K562 (cell line): ENCODE measurements around the gene SACS. TPM values are rescaled to one million over a fixed set of nuclear protein-coding genes. Genes with fewer than 3 reads are reported as not detected.

Source experiments
- ATAC-seq: fragments of 200-7000 bp; cut with Tn5 transposase; 3 replicates; pipeline ENCODE4 v1.9.1; 2020; ENCODE audit warnings: moderate library complexity
- BruUV-seq: library from RNA; stranded (reverse); fragments of 400-500 nt; replicated peaks from 2 replicates; lab custom pipeline; 2021; lab: Mats Ljungman, UMichigan
- CTCF ChIA-PET: fragments of 300-600 bp; formaldehyde crosslinking; extraction: SDS; loops from one replicate; lab custom pipeline; 2021; ENCODE audit warnings: low intra/inter-chr PET ratio; lab: Yijun Ruan, JAX
- POLR2A ChIA-PET: fragments of 300-600, 350-650 bp; sonication (Branson Sonifier 250); formaldehyde crosslinking; extraction: SDS; loops from one replicate; lab custom pipeline; 2021; ENCODE audit warnings: antibody characterized with exemption, inconsistent platforms; lab: Yijun Ruan, JAX
- DNase-seq, 4 experiments: peaks; one replicate each; pipeline versions ENCODE4 v3.0.0 to v3.0.0-alpha.2; 2011 to 2018; ENCODE audit warnings: low spot score in 3 of 4, mixed read lengths in 3 of 4; ENCODE audit errors: extremely low read depth in 1 of 4
- FAIRE-seq: peaks from 2 replicates; lab custom pipeline; 2011; peaks lifted over from hg19 to GRCh38; lab: Jason Lieb, UNC
- H2AFZ ChIP-seq: 2 replicates; pipeline ENCODE4 v1.6.0; 2011; ENCODE audit warnings: low read depth, low read length, control low read depth, inconsistent platforms
- H3K27ac ChIP-seq: fragments of 200-600 bp; 3 replicates; pipeline ENCODE4 v1.8.0; 2011; ENCODE audit warnings: low read depth, mild to moderate bottlenecking, control low read depth, inconsistent platforms, low read length, moderate library complexity, mixed read lengths; ENCODE audit errors: extremely low read depth
- H3K27me3 ChIP-seq, 2 experiments: fragments of 300-600 bp in 1 of 2; 2 replicates in 1 of 2; 3 replicates in 1 of 2; pipeline versions ENCODE4 v1.6.0 to v1.8.0; 2011; ENCODE audit warnings: inconsistent platforms in 2 of 2, low read length in 2 of 2, mild to moderate bottlenecking in 1 of 2, mixed read lengths in 1 of 2, moderate library complexity in 1 of 2; ENCODE audit not compliant: control insufficient read depth in 2 of 2, insufficient read depth in 2 of 2
- H3K36me3 ChIP-seq: fragments of 300-600 bp; 3 replicates; pipeline ENCODE4 v1.8.0; 2011; ENCODE audit warnings: mild to moderate bottlenecking, low read length, inconsistent platforms; ENCODE audit not compliant: control insufficient read depth, insufficient read depth
- H3K4me1 ChIP-seq, 2 experiments: fragments of 200-600 bp in 1 of 2; replicated peaks in 1 of 2; 2 replicates in 1 of 2; 3 replicates in 1 of 2; pipeline versions ENCODE4 v1.5.1 to v1.8.0; 2011; ENCODE audit warnings: inconsistent platforms in 2 of 2, low read length in 2 of 2, mild to moderate bottlenecking in 1 of 2, mixed read lengths in 1 of 2, moderate library complexity in 1 of 2; ENCODE audit not compliant: control insufficient read depth in 2 of 2, insufficient read depth in 2 of 2
- H3K4me2 ChIP-seq: 2 replicates; pipeline ENCODE4 v1.6.1; 2011; ENCODE audit warnings: low read length, control low read depth, inconsistent platforms, mixed read lengths; ENCODE audit not compliant: insufficient read depth
- H3K4me3 ChIP-seq: fragments of 200-600 bp; sonication (generic), shearing (Covaris generic); 2 replicates; pipeline ENCODE4 v1.5.1; 2016; ENCODE audit warnings: control low read depth, inconsistent platforms
- H3K79me2 ChIP-seq: fragments of 200-600 bp; 3 replicates; pipeline ENCODE4 v1.8.0; 2011; ENCODE audit warnings: low read length, inconsistent platforms; ENCODE audit not compliant: control insufficient read depth, insufficient read depth
- H3K9ac ChIP-seq, 2 experiments: 2 replicates each; pipeline versions ENCODE4 v1.6.0 to v1.6.1; 2011; ENCODE audit warnings: low read depth in 2 of 2, low read length in 2 of 2, control low read depth in 1 of 2, inconsistent platforms in 1 of 2, mild to moderate bottlenecking in 1 of 2, mixed read lengths in 1 of 2; ENCODE audit not compliant: insufficient read depth in 1 of 2
- H3K9me1 ChIP-seq: one replicate; pipeline ENCODE4 v1.6.0; 2011; ENCODE audit warnings: inconsistent platforms, mild to moderate bottlenecking, low read length, moderate library complexity; ENCODE audit not compliant: control insufficient read depth, insufficient read depth
- H3K9me3 ChIP-seq: replicated peaks from 2 replicates; pipeline ENCODE4 v1.5.1; 2011; ENCODE audit warnings: low read depth, low read length, inconsistent platforms; ENCODE audit not compliant: control insufficient read depth, insufficient read depth
- H4K20me1 ChIP-seq: replicated peaks from 2 replicates; pipeline ENCODE4 v1.6.1; 2011; ENCODE audit warnings: low read length, inconsistent platforms, mixed read lengths; ENCODE audit not compliant: control insufficient read depth, insufficient read depth
- BRF1 ChIP-seq: IDR thresholded peaks from 3 replicates; pipeline ENCODE4 v1.6.1; 2011; ENCODE audit warnings: borderline replicate concordance, mild to moderate bottlenecking; ENCODE audit not compliant: insufficient read length; ENCODE audit errors: extremely low read depth
- ETV1 ChIP-seq: fragments of 450-650 bp; conservative IDR thresholded peaks from 2 replicates; pipeline ENCODE4 v1.6.1; 2016; ENCODE audit warnings: missing genetic modification characterization, control low read depth, low read depth, missing compliant biosample characterization
- FUS ChIP-seq: fragments of 200-400 bp; formaldehyde crosslinking; optimal IDR thresholded peaks from 2 replicates; pipeline ENCODE3; 2017; ENCODE audit warnings: low read depth, low read length
- HIVEP1 ChIP-seq: fragments of 250-450 bp; sonication (Bioruptor Pico); IDR thresholded peaks from 2 replicates; pipeline ENCODE4 v1.4.0; 2020; ENCODE audit warnings: mild to moderate bottlenecking
- HNRNPL ChIP-seq: fragments of 200-400 bp; formaldehyde crosslinking; IDR thresholded peaks from 2 replicates; pipeline ENCODE4 v1.6.1; 2017; ENCODE audit warnings: low read depth, mild to moderate bottlenecking, low read length
- HNRNPUL1 ChIP-seq: fragments of 200-400 bp; formaldehyde crosslinking; IDR thresholded peaks from 2 replicates; pipeline ENCODE4 v1.6.1; 2017; ENCODE audit warnings: low read length
- JUN ChIP-seq, 2 experiments: sonication (generic) in 1 of 2; formaldehyde crosslinking in 1 of 2; IDR thresholded peaks; 2 replicates each; pipeline versions ENCODE4 v1.6.1 to v1.8.0; 2012 to 2022; ENCODE audit warnings: borderline replicate concordance in 2 of 2, mild to moderate bottlenecking in 2 of 2, improper control_type of control experiment in 1 of 2, low read depth in 1 of 2, low read length in 1 of 2, missing genetic modification reagents in 1 of 2
- JUND ChIP-seq, 2 experiments: IDR thresholded peaks; 2 replicates in 1 of 2; 3 replicates in 1 of 2; pipeline ENCODE4 v1.6.1; 2011; ENCODE audit warnings: borderline replicate concordance in 2 of 2, low read depth in 2 of 2, low read length in 2 of 2, improper control_type of control experiment in 1 of 2, missing biosample characterization in 1 of 2, missing genetic modification characterization in 1 of 2, missing genetic modification reagents in 1 of 2
- KAT7 ChIP-seq: sonication (generic); formaldehyde crosslinking; IDR thresholded peaks from 2 replicates; pipeline ENCODE4 v1.8.0; 2022; ENCODE audit warnings: missing genetic modification reagents, mild to moderate bottlenecking, borderline replicate concordance
- MECOM ChIP-seq: fragments of 250-450 bp; sonication (Bioruptor Pico); IDR thresholded peaks from 2 replicates; pipeline ENCODE4 v1.8.0; 2022; ENCODE audit warnings: inconsistent platforms
- MYBL2 ChIP-seq, 2 experiments: fragments of 450-650 bp in 1 of 2; sonication (generic) in 1 of 2; formaldehyde crosslinking in 1 of 2; IDR thresholded peaks; 2 replicates each; pipeline versions ENCODE4 v1.6.1 to v1.8.1; 2017 to 2022; ENCODE audit warnings: borderline replicate concordance in 1 of 2, inconsistent platforms in 1 of 2, low read depth in 1 of 2, mild to moderate bottlenecking in 1 of 2, missing genetic modification reagents in 1 of 2, moderate library complexity in 1 of 2
- POLR2AphosphoS2 ChIP-seq: IDR thresholded peaks from 2 replicates; pipeline ENCODE4 v1.6.1; 2012; ENCODE audit warnings: low read length, improper control_type of control experiment
- POLR2H ChIP-seq: IDR thresholded peaks from 2 replicates; pipeline ENCODE4 v1.6.1; 2016; ENCODE audit warnings: missing genetic modification characterization, low read depth, mild to moderate bottlenecking, control low read depth, missing compliant biosample characterization, moderate library complexity
- PRMT5 ChIP-seq: sonication (generic); formaldehyde crosslinking; IDR thresholded peaks from 2 replicates; pipeline ENCODE4 v1.5.0; 2020; ENCODE audit warnings: missing genetic modification reagents
- ZNF398 ChIP-seq: fragments of 250-450 bp; sonication (Bioruptor Pico); IDR thresholded peaks from 2 replicates; pipeline ENCODE4 v1.8.0; 2021; ENCODE audit warnings: moderate library complexity, mild to moderate bottlenecking, inconsistent platforms
- ZNF76 ChIP-seq: fragments of 250-450 bp; sonication (Bioruptor Pico); IDR thresholded peaks from 2 replicates; pipeline ENCODE4 v1.4.0; 2020; ENCODE audit warnings: mild to moderate bottlenecking, moderate library complexity, borderline replicate concordance
- ZNF79 ChIP-seq: fragments of 250-450 bp; sonication (Bioruptor Pico); IDR thresholded peaks from 2 replicates; pipeline ENCODE4 v1.4.0; 2020; ENCODE audit warnings: low read depth, mild to moderate bottlenecking, moderate library complexity
- WGBS: fragments of 100-300 bp; shearing (Covaris generic); methylation state at CpG from one replicate; pipeline ENCODE4 v1.1.6; 2016; ENCODE audit warnings: low coverage, mixed read lengths; ENCODE audit not compliant: insufficient coverage; ENCODE audit errors: missing lambda C conversion rate; 5-methylcytosine and 5-hydroxymethylcytosine counted together
- in situ Hi-C: fragments of 300-500 bp; cut with MboI; formaldehyde crosslinking; loops from 4 replicates; pipeline ENCODE4 v1.15.0; 2018; ENCODE audit warnings: inconsistent platforms, mixed read lengths
- intact Hi-C: fragments of 100-400 bp; cut with micrococcal nuclease; formaldehyde crosslinking; loops from 2 replicates; pipeline ENCODE4 v1.14.2; 2022
- polyA plus RNA-seq, 8 experiments: library from polyadenylated mRNA; depleted of rRNA in 4 of 8; stranded (reverse) in 5 of 8; unstranded in 3 of 8; fragments of >200 nt; fragmentation: Nextera tagmentation in 2 of 8; fragmentation: Illumina TruSeq in 1 of 8; extraction: Ambion mirVana in 2 of 8; extraction: Trizol in 1 of 8; gene quantifications; 2 replicates each; pipeline versions ENCODE4 v1.2.1 to v1.2.3, GENCODE V29; 2011 to 2014; ENCODE audit warnings: inconsistent platforms in 1 of 8, missing spikeins in 1 of 8
- total RNA-seq, 7 experiments: library from RNA; depleted of rRNA in 6 of 7; stranded (reverse); fragments of >200 nt in 6 of 7; fragmentation: Illumina TruSeq in 2 of 7; extraction: Trizol in 2 of 7; gene quantifications; 2 replicates each; pipeline versions ENCODE4 v1.2.1 to v1.2.3, GENCODE V29; 2011 to 2021; ENCODE audit warnings: low replicate concordance in 1 of 7
- TF ChIP-seq, protein P1 (sequence below): fragments of 450-650 bp; conservative IDR thresholded peaks from 2 replicates; pipeline ENCODE4 v1.6.1; 2016; ENCODE audit warnings: missing genetic modification characterization, low read depth, mild to moderate bottlenecking, missing compliant biosample characterization, moderate library complexity

SACS gene
- total and polyA plus RNA-seq, 9 of the 15 experiments (the other 6 are each of a cell fraction or from before 2014, with no cell fraction given): 4.7 to 28.2 (median 18.9) TPM

DNA sequence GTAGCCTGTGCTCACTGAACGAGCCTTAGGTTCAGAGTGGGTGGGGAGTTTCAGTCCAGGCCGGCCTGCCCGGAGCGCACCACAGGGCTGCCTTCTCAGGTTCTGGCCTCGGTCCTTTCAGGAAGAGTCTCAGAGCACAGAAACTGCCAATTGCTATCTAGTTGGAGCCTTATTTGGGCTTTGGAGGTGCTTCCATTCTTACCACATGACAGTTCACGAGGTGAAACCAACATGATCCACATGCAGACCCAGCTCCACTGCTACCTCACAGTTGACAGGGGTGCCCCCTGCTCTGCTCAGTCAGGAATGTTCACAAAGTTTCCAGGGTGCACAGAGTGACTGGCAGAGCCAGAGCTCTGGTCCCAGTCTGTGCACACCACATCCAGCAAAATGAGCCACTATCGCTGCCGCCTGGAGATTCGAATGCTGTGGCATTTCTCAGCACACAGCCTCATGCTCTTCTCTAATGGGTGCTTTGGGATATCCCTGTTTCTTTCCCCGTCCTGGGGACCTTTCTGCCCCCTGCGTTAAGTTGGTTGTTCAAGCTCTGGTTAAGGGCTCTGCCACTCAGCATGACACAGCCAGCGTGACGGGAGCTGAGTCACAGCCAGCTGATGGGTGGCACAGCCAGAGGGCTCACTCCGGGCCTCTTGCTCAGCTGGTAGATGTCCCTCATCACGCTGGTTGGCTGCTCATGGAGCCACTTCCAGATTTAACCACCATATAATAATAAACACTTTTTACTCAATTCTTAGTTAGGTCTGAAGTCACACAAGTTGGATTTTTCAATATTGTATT, 7.5 kb upstream of the SACS start:
- intact Hi-C loops: no loop called here
- in situ Hi-C loops: no loop called here
- no peak for FAIRE-seq
- WGBS: 4% methylated on average over 10 of the region's 15 CpGs
- Histone ChIP-seq H3K4me2 (no peak overlapping the region), H3K9me3 (no peaks in the 10 kb centered on the region), H3K27me3 (peaks cover 0 to 9% of the 10 kb centered on the region in 2 experiments; a peak in 1 of 5 replicates), H3K27ac (no peak overlapping the region), H3K4me3 (no peak overlapping the region), H3K9ac (no peak overlapping the region), H3K4me1 (no peaks in the 10 kb centered on the region), H4K20me1 (no peaks in the 10 kb centered on the region), H2AFZ (no peak overlapping the region), H3K9me1 (no peaks in the 10 kb centered on the region), H3K79me2 (no peaks in the 10 kb centered on the region), H3K36me3 (no peaks in the 10 kb centered on the region)
- no peak for DNase-seq
- CTCF ChIA-PET: no interaction called here
- ATAC-seq: no peak; the same call in 2 of the 3 replicates
- POLR2A ChIA-PET: no interaction called here
- BruUV-seq: no TSS peak
- TF ChIP-seq JUN (IDR thresholded peaks at IDR 0.05; ENCODE audit: borderline replicate concordance, low read depth, low read length) (no peak), JUN (CRISPR knock-in tag; IDR thresholded peaks at IDR 0.05; ENCODE audit: borderline replicate concordance) (no peak), JUND (IDR thresholded peaks at IDR 0.05; ENCODE audit: borderline replicate concordance, low read depth, low read length) (no peak), JUND (tag; IDR thresholded peaks at IDR 0.05; ENCODE audit: borderline replicate concordance, low read depth, low read length) (no peak), POLR2AphosphoS2 (no peak), KAT7 (no peak), ZNF79 (CRISPR knock-in tag) (no peak), FUS (no peak), BRF1 (no peak), MYBL2 (IDR thresholded peaks at IDR 0.05; ENCODE audit: low read depth) (no peak), MYBL2 (CRISPR knock-in tag; IDR thresholded peaks at IDR 0.05; ENCODE audit: borderline replicate concordance) (no peak), HIVEP1 (CRISPR knock-in tag) (no peak), ETV1 (tag) (no peak), ZNF398 (CRISPR knock-in tag) (no peak), HNRNPUL1 (no peak), POLR2H (no peak), MECOM (no peak), PRMT5 (CRISPR knock-in tag) (no peak), ZNF76 (CRISPR knock-in tag) (no peak), HNRNPL (no peak)
- TF ChIP-seq, protein P1, sequence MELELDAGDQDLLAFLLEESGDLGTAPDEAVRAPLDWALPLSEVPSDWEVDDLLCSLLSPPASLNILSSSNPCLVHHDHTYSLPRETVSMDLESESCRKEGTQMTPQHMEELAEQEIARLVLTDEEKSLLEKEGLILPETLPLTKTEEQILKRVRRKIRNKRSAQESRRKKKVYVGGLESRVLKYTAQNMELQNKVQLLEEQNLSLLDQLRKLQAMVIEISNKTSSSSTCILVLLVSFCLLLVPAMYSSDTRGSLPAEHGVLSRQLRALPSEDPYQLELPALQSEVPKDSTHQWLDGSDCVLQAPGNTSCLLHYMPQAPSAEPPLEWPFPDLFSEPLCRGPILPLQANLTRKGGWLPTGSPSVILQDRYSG: no peak
